Parathyroid adenoma (tissue), 2 donors: Measurements from ENCODE around the gene PRKCH.
A peak's percentile ranks its signal among the peaks of the same experiment; 100 is the strongest.

Experiments used
- H2AFZ ChIP-seq: fragments of 300-600 bp; sonication (generic); one replicate; pipeline ENCODE4 v1.7.0; 2017; ENCODE audit warnings: antibody characterized with exemption, mild to moderate bottlenecking
- H3K27ac ChIP-seq: fragments of 300-600 bp; sonication (generic); one replicate; pipeline ENCODE4 v1.7.0; 2017
- H3K27me3 ChIP-seq: fragments of 300-600 bp; sonication (generic); one replicate; pipeline ENCODE4 v1.7.0; 2017; ENCODE audit warnings: low read length; ENCODE audit not compliant: control insufficient read depth, insufficient read depth
- H3K36me3 ChIP-seq: fragments of 300-600 bp; sonication (generic); one replicate; pipeline ENCODE4 v1.7.0; 2017; ENCODE audit warnings: low read length; ENCODE audit not compliant: control insufficient read depth, insufficient read depth
- H3K4me1 ChIP-seq: fragments of 300-600 bp; sonication (generic); one replicate; pipeline ENCODE4 v1.7.0; 2017; ENCODE audit warnings: control low read depth
- H3K4me2 ChIP-seq: fragments of 300-600 bp; sonication (generic); one replicate; pipeline ENCODE4 v1.7.0; 2017; ENCODE audit warnings: low read length
- H3K4me3 ChIP-seq: fragments of 300-600 bp; sonication (generic); one replicate; pipeline ENCODE4 v1.7.0; 2017; ENCODE audit warnings: low read depth, low read length
- H3K79me2 ChIP-seq: fragments of 300-600 bp; sonication (generic); one replicate; pipeline ENCODE4 v1.7.0; 2017; ENCODE audit warnings: control low read depth
- H3K9ac ChIP-seq: fragments of 300-600 bp; sonication (generic); one replicate; pipeline ENCODE4 v1.7.0; 2017; ENCODE audit warnings: mild to moderate bottlenecking
- H3K9me3 ChIP-seq: fragments of 300-600 bp; sonication (generic); one replicate; pipeline ENCODE4 v1.7.0; 2017; ENCODE audit warnings: low read length; ENCODE audit not compliant: control insufficient read depth
- TF ChIP-seq, protein P1 (sequence below): fragments of 300-600 bp; sonication (generic); IDR thresholded peaks from one replicate; pipeline ENCODE4 v1.7.0; 2017; ENCODE audit warnings: antibody characterized with exemption, mild to moderate bottlenecking
- donor health status: primary hyperparathyroidism.

PRKCH gene

DNA sequence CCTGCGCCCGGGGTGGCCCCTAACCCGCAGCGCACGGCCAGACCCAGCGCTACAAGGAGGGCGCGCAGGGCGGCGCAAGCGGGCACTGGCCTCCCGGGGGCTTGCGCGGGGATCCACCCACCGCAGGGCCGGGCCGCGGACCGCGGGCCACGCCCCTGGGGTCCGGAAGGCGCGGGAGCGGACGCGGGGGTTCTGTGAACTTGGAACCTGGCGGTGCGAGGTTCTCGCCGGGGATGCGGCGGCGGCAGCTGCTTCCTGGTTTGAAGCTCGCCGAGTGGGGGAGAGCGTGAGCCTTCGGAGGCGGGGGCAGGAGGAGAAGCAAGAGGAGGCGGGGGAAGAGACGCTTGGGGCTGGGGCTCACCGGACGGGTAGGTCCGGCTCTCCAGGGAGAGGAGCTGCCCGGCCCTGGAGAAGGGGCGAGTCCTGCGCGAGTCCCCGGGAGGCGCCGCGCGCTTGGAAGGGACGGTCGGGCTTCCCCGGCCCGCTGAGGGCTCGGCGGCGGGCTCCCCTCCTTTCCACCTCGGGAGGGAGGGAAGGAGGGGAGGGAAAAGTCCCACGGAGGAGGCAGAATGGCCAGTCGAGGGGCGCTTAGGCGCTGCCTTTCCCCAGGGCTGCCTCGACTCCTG lies at the start of gene PRKCH:
PRKCH (plus strand) TSS at position 195 of the 626 bp plus-strand sequence. CDS start 523 bp downstream, outside the sequence.
- H3K27me3 ChIP-seq = no peaks in the 10 kb centered on the region
- peak within 1 kb of the TSS; percentile 96 for H2AFZ ChIP-seq
- peak within 1 kb of the TSS; percentile 67 for H3K27ac ChIP-seq
- peak within 1 kb of the TSS; percentile 88 for H3K4me2 ChIP-seq
- peak within 1 kb of the TSS; percentile 69 for H3K4me3 ChIP-seq
- no peak within 1 kb of the TSS for H3K9ac ChIP-seq
- no peaks in the 10 kb centered on the region for H3K4me1 ChIP-seq
- no peaks in the 10 kb centered on the region for H3K9me3 ChIP-seq
- TF ChIP-seq, protein P1, sequence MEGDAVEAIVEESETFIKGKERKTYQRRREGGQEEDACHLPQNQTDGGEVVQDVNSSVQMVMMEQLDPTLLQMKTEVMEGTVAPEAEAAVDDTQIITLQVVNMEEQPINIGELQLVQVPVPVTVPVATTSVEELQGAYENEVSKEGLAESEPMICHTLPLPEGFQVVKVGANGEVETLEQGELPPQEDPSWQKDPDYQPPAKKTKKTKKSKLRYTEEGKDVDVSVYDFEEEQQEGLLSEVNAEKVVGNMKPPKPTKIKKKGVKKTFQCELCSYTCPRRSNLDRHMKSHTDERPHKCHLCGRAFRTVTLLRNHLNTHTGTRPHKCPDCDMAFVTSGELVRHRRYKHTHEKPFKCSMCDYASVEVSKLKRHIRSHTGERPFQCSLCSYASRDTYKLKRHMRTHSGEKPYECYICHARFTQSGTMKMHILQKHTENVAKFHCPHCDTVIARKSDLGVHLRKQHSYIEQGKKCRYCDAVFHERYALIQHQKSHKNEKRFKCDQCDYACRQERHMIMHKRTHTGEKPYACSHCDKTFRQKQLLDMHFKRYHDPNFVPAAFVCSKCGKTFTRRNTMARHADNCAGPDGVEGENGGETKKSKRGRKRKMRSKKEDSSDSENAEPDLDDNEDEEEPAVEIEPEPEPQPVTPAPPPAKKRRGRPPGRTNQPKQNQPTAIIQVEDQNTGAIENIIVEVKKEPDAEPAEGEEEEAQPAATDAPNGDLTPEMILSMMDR = peak; percentile 28
- H3K79me2 ChIP-seq = peaks cover 2% of the 10 kb centered on the region
- no peaks in the 10 kb centered on the region for H3K36me3 ChIP-seq

DNA sequence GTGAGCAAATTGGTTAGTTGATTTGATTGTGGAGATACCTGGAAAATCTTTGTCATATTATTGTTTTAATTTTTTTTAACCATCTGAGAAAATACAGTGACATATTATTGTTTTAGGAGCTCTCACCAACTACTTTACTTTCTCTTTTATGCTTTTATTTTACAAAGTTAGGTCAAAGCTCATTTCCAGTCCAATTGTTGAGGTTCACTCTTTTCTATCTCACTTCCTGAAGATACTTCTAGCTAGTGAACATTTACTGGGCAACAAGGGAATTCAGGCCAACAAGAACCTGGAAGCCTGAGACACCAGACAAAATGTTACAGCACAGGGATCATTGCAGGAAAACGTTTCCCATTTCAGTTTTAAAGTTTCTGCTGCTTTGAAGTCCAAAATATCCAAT lies 44.1 kb upstream of the PRKCH start:
- Histone ChIP-seq H3K4me1 (no peaks in the 10 kb centered on the region), H3K27ac (no peak overlapping the region), H3K4me3 (no peak overlapping the region)

DNA sequence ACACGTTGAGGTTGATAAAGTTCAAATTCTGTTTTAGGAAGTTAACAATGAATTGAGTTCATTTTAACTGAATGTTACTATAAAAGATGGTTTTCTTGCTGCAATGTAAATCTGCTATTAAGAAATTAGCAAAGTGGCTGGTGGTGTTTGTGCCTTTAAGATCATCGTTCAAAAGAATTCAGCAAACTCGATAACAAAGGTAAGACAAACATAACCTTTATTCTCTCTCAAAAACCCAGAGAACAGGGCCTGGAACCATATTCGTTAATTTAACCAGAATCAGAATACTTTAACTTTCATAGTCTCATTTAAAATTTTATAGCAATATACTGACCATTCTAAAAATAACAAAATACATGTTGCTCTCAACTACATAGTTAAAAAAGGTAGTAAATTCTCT lies 43.6 kb upstream of the PRKCH start:
- Histone ChIP-seq H2AFZ (no peak overlapping the region), H3K4me3 (peak overlapping the region; percentile 82), H3K4me1 (no peaks in the 10 kb centered on the region), H3K27me3 (no peaks in the 10 kb centered on the region), H3K36me3 (no peaks in the 10 kb centered on the region), H3K4me2 (peak overlapping the region; percentile 96), H3K27ac (no peak overlapping the region), H3K9me3 (no peaks in the 10 kb centered on the region), H3K9ac (no peak overlapping the region), H3K79me2 (peaks cover 18% of the 10 kb centered on the region)
- TF ChIP-seq, protein P1 = no peak

More for the DNA sequence above, 44.1 kb upstream of the PRKCH start:
- no peak overlapping the region for H3K4me2 ChIP-seq
- H3K36me3 ChIP-seq = no peaks in the 10 kb centered on the region
- no peak overlapping the region for H2AFZ ChIP-seq
- TF ChIP-seq, protein P1 = no peak
- peaks cover 18% of the 10 kb centered on the region for H3K79me2 ChIP-seq
- H3K9ac ChIP-seq = no peak overlapping the region
- H3K9me3 ChIP-seq = no peaks in the 10 kb centered on the region
- no peaks in the 10 kb centered on the region for H3K27me3 ChIP-seq

DNA sequence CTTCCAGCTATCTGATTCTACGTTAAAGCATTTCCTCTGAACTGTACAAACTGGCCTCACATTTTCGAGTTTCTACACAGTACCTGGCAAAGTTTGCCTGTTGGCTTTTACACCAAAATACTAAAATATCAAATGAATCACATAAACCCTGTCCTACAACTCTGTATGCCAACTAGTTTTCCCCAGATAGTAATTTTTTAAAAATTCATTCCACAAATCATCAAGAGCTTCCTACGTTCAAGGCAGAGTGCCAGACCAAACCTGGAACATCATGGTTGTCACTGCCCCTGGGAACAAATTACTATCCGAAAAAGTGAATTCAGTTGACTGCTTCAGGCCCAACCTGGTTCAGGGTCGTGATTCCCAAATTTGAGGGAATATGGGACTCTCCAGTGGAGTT lies 42.3 kb upstream of the PRKCH start:
- Histone ChIP-seq H3K36me3 (no peaks in the 10 kb centered on the region), H2AFZ (no peak overlapping the region), H3K9me3 (no peaks in the 10 kb centered on the region), H3K27ac (peak overlapping the region; percentile 98), H3K4me1 (peaks cover 2% of the 10 kb centered on the region), H3K79me2 (peaks cover 18% of the 10 kb centered on the region), H3K4me3 (peak overlapping the region; percentile 82), H3K9ac (no peak overlapping the region), H3K4me2 (peak overlapping the region; percentile 96), H3K27me3 (no peaks in the 10 kb centered on the region)
- TF ChIP-seq, protein P1 = no peak

DNA sequence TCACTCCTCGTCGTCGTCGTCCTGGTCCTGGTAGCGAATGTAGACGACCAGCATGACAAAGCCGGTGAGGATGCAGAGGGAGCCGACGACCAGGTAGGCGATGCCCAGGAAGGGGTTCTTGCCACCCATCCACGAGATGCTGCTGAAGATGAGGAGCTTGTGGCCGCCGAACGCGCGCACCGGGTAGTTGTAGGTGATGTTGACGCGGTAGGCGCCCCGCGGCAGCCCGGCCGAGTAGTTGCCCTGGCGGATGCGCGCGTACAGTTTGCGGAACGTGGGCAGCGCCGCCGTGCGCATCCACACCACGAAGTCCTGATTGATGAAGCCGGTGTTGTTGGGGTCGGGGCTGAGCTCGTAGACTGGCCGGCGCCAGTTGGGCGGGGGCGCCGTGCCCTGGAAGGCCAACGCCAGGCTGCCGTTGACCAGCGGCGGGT lies 41.3 kb upstream of the PRKCH start:
- Histone ChIP-seq H3K9me3 (no peaks in the 10 kb centered on the region), H3K4me2 (peak overlapping the region; percentile 96), H3K9ac (peak overlapping the region; percentile 92), H3K36me3 (no peaks in the 10 kb centered on the region), H3K4me3 (peak overlapping the region; percentile 82), H3K4me1 (peaks cover 2% of the 10 kb centered on the region), H3K79me2 (peaks cover 18% of the 10 kb centered on the region), H3K27ac (peak overlapping the region; percentile 98), H2AFZ (peak overlapping the region; percentile 91), H3K27me3 (no peaks in the 10 kb centered on the region)
- TF ChIP-seq, protein P1 = no peak
